ENCODE results near the gene ACER1. TPM values are rescaled to one million over a fixed set of nuclear protein-coding genes. Genes with fewer than 3 reads are reported as not detected.

ACER1 gene
- total RNA-seq, 2 donors from 2014 or later, result not detected

DNA sequence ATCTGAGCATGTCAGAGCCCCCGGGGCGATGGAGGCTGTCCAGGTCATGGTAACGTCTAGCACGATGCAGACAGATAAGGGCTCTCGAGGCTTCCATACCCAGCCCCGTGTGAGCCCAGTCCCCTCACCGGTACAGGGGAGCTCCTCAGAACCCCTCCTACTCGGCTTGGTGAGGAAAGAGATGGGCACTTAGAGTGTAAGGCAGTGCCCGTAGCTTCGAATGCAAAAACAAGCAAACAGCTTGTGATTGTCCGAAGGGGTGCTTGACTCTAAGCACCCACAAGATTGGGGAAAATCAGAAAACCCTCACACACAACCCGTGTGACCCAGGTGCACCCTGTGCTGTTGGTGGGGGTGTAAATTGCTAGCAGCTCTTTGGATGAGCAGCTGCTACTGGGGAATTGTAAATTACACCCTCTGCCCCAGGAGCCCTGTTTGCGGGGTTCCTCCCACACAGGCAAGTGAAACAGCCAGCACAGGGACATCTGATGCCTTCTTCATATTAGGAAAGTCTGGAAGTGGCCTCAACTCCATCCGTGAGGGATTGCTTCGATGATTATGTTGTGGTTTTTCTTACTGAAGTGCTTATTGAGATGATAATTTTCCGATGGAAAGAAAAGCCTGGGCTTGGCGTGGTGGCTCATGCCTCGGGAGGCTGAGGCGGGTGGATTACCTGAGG is 43.2 kb upstream of the ACER1 start:
- DNase-seq, result no peak
- Histone ChIP-seq H3K9me3 (ENCODE audit: control insufficient read depth, low read length) (peaks cover 11% of the 10 kb centered on the region), H3K27me3 (ENCODE audit: control insufficient read depth, insufficient read depth, low read length, poor library complexity, severe bottlenecking) (no peaks in the 10 kb centered on the region), H3K27ac (ENCODE audit: low read depth, low read length) (no peak overlapping the region), H3K4me1 (ENCODE audit: control insufficient read depth, insufficient read depth, low read length) (peaks cover 5% of the 10 kb centered on the region), H3K9ac (ENCODE audit: extremely low read depth, low read length, poor library complexity, severe bottlenecking) (no peak overlapping the region), H3K4me3 (ENCODE audit: low read length) (no peak overlapping the region), H3K36me3 (ENCODE audit: control insufficient read depth, insufficient read depth, low read length) (peaks cover 33% of the 10 kb centered on the region)
- no peak overlapping the region for H3K27ac Mint-ChIP-seq
- TF ChIP-seq, protein P1, sequence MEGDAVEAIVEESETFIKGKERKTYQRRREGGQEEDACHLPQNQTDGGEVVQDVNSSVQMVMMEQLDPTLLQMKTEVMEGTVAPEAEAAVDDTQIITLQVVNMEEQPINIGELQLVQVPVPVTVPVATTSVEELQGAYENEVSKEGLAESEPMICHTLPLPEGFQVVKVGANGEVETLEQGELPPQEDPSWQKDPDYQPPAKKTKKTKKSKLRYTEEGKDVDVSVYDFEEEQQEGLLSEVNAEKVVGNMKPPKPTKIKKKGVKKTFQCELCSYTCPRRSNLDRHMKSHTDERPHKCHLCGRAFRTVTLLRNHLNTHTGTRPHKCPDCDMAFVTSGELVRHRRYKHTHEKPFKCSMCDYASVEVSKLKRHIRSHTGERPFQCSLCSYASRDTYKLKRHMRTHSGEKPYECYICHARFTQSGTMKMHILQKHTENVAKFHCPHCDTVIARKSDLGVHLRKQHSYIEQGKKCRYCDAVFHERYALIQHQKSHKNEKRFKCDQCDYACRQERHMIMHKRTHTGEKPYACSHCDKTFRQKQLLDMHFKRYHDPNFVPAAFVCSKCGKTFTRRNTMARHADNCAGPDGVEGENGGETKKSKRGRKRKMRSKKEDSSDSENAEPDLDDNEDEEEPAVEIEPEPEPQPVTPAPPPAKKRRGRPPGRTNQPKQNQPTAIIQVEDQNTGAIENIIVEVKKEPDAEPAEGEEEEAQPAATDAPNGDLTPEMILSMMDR (conservative IDR thresholded peaks at IDR 0.05), result no peak
- WGBS, 2 experiments (ENCODE audit: insufficient coverage in 1 of 2, insufficient read length in 1 of 2), result 92% methylated on average over 16 to 19 of the region's 19 CpGs
- no peaks in the 10 kb centered on the region for H3K27me3 Mint-ChIP-seq (ENCODE audit: insufficient read depth)
- peaks cover 36% of the 10 kb centered on the region for H3K36me3 Mint-ChIP-seq (ENCODE audit: low read depth)
- peaks cover 8% of the 10 kb centered on the region for H3K4me1 Mint-ChIP-seq
- no peak overlapping the region for H3K4me3 Mint-ChIP-seq
- peaks cover 11% of the 10 kb centered on the region for H3K9me3 Mint-ChIP-seq

DNA sequence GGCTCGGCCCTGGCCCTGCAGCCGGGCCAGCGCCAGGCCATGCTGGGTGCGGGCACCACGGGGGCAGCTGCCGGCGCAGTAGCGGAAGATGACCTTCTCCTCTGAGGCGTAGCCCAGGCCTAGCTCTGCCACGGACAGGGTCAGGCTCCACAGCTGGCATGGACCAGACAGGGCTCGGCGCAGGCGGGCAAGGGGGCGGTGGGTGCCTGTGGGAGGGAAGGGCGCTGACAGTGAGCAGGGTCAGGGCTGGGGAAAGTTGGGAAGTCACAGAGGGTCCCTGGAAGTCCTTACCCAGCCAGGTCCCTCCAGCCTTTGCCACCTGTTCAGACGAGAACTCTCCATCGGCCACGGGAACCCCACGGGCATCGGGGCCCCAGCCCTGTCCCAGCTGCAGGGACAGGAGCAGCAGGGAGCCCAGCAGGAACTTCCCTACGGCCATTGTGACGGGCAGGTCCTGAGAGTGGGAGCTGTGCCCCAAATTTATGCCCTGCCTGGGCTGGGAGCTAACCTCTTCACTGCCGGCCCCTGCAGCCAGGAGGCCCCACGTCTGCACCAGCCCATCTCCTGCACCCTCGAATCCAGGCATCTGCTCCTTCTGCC is 42.1 kb upstream of the ACER1 start, which contains the start of gene PSPN:
PSPN (minus strand) TSS at position 523 of the 600 bp plus-strand sequence; CDS start at position 439, 84 bp downstream.
- H3K9ac ChIP-seq (ENCODE audit: extremely low read depth, low read length, poor library complexity, severe bottlenecking), result no peak within 1 kb of the TSS

DNA sequence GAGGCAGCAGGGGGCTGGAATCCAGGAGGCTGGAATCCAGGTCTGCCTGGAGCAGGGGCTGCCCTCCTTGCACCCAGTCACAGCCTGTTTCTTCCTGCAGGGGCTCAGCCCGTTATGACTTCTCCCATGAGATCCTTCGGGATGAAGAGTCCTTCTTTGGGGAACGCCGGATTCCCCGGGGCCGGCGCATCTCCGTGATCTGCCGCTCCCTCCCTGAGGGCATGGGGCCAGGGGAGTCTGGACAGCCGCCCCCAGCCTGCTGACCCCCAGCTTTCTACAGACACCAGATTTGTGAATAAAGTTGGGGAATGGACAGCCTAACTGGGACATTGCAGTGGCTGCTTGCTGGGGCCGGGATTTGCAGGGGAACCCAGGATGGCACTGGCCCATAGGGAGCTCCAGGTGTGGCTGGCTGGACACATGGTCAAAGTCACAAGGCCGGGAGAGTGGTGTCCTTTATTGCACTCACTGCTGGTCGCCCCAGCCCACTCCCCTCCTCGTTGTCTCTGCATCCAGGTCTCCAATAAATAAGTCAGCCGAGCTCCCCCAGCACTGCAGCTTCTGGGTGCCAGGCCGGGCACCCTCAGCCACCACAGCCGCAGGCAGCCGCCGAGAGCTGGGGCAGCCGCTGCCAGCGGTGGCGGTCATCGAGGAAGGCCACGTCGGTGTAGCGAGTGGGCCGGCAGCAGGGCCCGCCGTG is 41.4 kb upstream of the ACER1 start:
- Histone ChIP-seq H3K9me3 (ENCODE audit: control insufficient read depth, low read length) (peaks cover 3% of the 10 kb centered on the region), H3K4me1 (ENCODE audit: control insufficient read depth, insufficient read depth, low read length) (peaks cover 5% of the 10 kb centered on the region), H3K4me3 (ENCODE audit: low read length) (no peak overlapping the region), H3K9ac (ENCODE audit: extremely low read depth, low read length, poor library complexity, severe bottlenecking) (no peak overlapping the region), H3K27ac (ENCODE audit: low read depth, low read length) (no peak overlapping the region), H3K36me3 (ENCODE audit: control insufficient read depth, insufficient read depth, low read length) (peaks cover 17% of the 10 kb centered on the region), H3K27me3 (ENCODE audit: control insufficient read depth, insufficient read depth, low read length, poor library complexity, severe bottlenecking) (no peaks in the 10 kb centered on the region)
- peaks cover 8% of the 10 kb centered on the region for H3K4me1 Mint-ChIP-seq
- H3K36me3 Mint-ChIP-seq (ENCODE audit: low read depth), result peaks cover 19% of the 10 kb centered on the region
- no peak overlapping the region for H3K4me3 Mint-ChIP-seq
- no peak overlapping the region for H3K27ac Mint-ChIP-seq
- WGBS, 2 experiments (ENCODE audit: insufficient coverage in 1 of 2, insufficient read length in 1 of 2), result 90 to 93% methylated on average over 13 to 28 of the region's 29 CpGs
- TF ChIP-seq, protein P1 (conservative IDR thresholded peaks at IDR 0.05), result no peak
- no peaks in the 10 kb centered on the region for H3K27me3 Mint-ChIP-seq (ENCODE audit: insufficient read depth)
- peaks cover 3% of the 10 kb centered on the region for H3K9me3 Mint-ChIP-seq
- DNase-seq, result no peak

More for the DNA sequence above, 42.1 kb upstream of the ACER1 start, which contains the start of gene PSPN:
- TF ChIP-seq, protein P1 (conservative IDR thresholded peaks at IDR 0.05), result no peak
- Mint-ChIP-seq H3K4me1 (peaks cover 8% of the 10 kb centered on the region), H3K4me3 (no peak within 1 kb of the TSS), H3K27ac (no peak within 1 kb of the TSS), H3K36me3 (ENCODE audit: low read depth) (peaks cover 25% of the 10 kb centered on the region), H3K27me3 (ENCODE audit: insufficient read depth) (no peaks in the 10 kb centered on the region), H3K9me3 (peaks cover 9% of the 10 kb centered on the region)
- Histone ChIP-seq H3K27ac (ENCODE audit: low read depth, low read length) (no peak within 1 kb of the TSS), H3K4me3 (ENCODE audit: low read length) (no peak within 1 kb of the TSS), H3K9me3 (ENCODE audit: control insufficient read depth, low read length) (peaks cover 10% of the 10 kb centered on the region), H3K27me3 (ENCODE audit: control insufficient read depth, insufficient read depth, low read length, poor library complexity, severe bottlenecking) (no peaks in the 10 kb centered on the region), H3K4me1 (ENCODE audit: control insufficient read depth, insufficient read depth, low read length) (peaks cover 5% of the 10 kb centered on the region), H3K36me3 (ENCODE audit: control insufficient read depth, insufficient read depth, low read length) (peaks cover 23% of the 10 kb centered on the region)
- no peak for DNase-seq
- 93 to 96% methylated on average over 8 to 25 of the region's 25 CpGs for WGBS, 2 experiments (ENCODE audit: insufficient coverage in 1 of 2, insufficient read length in 1 of 2)

All from endodermal cell (in vitro differentiated cells).